AG10803 (cell line): Measurements from ENCODE around the gene NLRP7.
"Not testable (repeated sequence)": the region's sequence is repeated elsewhere in the genome, so short reads cannot be mapped to it uniquely, and the experiment has no call there.

ENCODE experiments used
- DNase-seq: peaks from one replicate; pipeline ENCODE4 v3.0.0; 2010; ENCODE audit warnings: low read depth
- H3K4me3 ChIP-seq: 2 replicates; pipeline ENCODE4 v1.5.1; 2011; ENCODE audit warnings: mild to moderate bottlenecking, low read length, control low read depth
- TF ChIP-seq, protein P1 (sequence below): conservative IDR thresholded peaks from 2 replicates; pipeline ENCODE4 v1.5.1; 2011; ENCODE audit warnings: mild to moderate bottlenecking, low read length, control low read depth, inconsistent platforms

NLRP7 gene

DNA sequence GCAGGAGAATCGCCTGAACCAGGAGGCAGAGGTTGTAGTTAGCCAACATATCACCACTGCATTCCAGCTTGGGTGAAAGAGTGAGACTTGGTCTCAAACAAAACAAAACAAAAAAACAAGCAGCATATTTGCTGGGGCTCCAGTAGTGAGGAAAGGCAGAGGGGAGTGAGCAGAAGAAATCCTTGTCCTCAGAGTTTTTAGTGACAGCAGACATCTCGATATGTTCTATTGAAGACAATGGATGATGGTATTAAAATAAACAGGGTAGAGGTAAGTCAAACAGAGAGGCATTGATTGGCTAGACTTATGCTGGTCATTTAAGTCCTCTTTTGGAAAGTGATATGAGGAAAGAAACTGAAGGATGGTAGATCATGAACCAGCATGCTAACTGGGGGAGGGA lies 19.0 kb downstream of the NLRP7 start:
- no peak for DNase-seq
- TF ChIP-seq, protein P1, sequence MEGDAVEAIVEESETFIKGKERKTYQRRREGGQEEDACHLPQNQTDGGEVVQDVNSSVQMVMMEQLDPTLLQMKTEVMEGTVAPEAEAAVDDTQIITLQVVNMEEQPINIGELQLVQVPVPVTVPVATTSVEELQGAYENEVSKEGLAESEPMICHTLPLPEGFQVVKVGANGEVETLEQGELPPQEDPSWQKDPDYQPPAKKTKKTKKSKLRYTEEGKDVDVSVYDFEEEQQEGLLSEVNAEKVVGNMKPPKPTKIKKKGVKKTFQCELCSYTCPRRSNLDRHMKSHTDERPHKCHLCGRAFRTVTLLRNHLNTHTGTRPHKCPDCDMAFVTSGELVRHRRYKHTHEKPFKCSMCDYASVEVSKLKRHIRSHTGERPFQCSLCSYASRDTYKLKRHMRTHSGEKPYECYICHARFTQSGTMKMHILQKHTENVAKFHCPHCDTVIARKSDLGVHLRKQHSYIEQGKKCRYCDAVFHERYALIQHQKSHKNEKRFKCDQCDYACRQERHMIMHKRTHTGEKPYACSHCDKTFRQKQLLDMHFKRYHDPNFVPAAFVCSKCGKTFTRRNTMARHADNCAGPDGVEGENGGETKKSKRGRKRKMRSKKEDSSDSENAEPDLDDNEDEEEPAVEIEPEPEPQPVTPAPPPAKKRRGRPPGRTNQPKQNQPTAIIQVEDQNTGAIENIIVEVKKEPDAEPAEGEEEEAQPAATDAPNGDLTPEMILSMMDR = no peak
- no peak overlapping the region for H3K4me3 ChIP-seq

DNA sequence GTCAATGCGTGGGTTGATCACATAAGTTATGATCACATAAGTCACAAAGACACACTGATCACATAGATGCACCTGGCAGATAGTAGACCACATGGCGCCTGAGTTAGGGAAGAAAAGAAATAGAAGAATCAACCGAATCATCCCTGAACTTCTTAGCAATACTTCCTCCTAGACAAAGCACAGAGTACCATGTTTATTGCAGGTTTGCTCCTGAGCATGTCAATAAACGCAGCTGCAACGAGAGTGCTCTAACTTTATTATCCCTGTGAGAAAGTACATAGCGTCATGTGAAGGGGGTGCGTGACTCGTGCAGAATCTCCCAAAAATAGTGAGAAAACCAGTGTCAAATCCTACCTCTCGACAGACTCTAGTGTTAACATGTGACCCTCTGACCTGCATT lies 24.1 kb downstream of the NLRP7 start:
- TF ChIP-seq, protein P1 = no peak
- H3K4me3 ChIP-seq = no peak overlapping the region
- DNase-seq = no peak

DNA sequence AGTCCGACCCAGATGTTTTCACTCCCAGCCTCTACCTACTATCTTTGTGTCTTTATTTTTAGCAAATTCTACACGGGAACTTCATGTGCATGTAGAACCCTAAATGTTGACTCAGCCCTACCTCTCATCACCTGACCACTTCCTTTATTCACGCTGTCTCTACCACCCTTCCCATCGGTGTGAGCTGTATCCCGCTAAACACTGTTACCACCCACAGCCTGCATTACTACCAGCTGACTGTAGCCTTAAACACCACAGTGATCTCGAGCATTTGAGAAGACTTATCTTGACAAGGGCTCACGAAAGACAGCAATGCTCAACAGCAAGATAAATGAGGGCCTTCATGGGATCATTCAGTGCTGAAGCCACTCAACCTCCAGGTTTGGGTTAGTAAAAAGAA lies 26.2 kb downstream of the NLRP7 start:
- TF ChIP-seq, protein P1 = no peak
- DNase-seq = no peak
- no peak overlapping the region for H3K4me3 ChIP-seq

DNA sequence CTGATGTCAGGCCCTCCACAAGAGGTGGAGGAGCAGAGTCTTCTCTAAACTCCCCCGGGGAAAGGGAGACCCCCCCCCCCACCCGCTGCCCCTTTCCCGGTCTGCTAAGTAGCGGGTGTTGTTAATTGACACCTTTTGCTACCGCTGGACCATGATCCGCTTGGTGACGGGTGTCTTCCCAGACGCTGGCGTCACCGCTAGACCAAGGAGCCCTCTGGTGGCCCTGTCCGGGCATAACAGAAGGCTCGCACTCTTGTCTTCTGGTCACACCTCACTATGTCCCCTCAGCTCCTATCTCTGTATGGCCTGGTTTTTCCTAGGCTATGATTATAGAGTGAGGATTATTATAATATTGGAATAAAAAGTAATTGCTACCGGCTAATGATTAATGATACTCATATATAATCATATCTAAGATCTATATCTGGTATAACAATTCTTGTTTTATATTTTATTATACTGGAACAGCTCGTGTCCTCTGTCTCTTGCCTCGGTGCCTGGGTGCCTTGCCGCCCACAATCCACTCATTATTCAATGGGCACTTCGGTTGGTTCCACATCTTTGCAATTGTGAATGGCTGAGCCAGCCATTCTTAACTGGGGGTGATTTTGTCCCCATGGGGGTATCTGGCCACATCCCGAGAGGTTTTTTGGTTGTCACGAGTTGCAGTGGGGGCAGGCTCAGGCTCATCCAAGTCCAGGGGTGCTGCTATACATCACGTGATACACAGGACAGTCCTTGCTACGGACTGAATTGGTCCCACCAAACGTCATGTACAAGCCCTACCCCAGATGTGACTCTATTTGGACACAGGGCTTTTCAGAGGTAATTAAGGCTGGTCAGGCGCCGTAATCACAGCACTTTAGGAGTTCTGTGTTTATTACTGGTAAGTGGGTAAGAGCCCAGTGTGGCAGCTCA lies 27.4 kb downstream of the NLRP7 start:
- H3K4me3 ChIP-seq, DNase-seq: not testable (repeated sequence)

DNA sequence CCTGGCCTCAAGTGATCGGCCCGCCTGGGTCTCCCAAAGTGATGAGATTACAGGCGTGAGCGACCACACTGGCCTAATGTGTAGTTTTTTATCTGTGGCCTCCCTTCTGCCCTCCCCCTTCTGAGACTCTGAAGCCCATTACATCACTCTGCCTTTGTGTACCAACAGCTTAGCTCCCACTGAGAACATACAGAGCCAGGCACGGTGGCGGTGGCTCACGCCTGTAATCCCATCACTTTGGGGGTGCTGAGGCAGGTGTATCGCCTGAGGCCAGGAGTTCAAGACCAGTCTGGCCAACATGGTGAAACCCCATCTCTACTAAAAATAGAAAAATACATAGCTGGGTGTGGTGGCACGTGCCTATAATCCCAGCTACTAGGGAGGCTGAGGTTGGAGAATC lies 28.8 kb downstream of the NLRP7 start:
- no peak overlapping the region for H3K4me3 ChIP-seq
- DNase-seq = no peak
- TF ChIP-seq, protein P1 = no peak

DNA sequence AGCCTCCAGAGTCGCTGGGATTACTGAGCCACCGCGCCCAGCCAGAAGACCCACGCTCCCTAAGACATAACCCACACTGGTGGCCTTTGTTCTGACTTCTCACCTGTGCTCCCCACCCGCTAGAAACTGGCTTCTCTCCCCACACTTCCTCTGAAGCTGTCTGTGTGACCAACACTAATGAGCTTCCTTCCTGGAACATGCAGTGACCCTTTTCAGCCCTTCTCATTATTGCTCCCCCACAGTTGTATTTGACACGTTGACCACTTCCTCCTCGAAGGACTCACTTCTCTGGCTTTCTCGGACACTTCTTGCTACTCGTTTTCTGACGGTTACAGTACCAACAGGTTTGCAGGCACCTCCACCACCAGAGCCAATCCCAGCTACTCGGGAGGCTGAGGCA lies 30.5 kb downstream of the NLRP7 start:
- TF ChIP-seq, protein P1 = no peak
- DNase-seq = no peak
- no peak overlapping the region for H3K4me3 ChIP-seq

DNA sequence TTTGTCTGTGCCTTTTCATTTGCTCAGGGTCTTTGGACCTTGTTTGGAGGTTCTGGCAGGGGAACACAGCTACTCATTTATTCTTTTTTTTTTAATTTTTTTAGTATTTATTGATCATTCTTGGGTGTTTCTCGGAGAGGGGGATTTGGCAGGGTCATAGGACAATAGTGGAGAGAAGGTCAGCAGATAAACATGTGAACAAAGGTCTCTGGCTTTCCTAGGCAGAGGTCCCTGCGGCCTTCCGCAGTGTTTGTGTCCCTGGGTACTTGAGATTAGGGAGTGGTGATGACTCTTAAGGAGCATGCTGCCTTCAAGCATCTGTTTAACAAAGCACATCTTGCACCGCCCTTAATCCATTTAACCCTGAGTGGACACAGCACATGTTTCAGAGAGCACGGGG lies 39.4 kb downstream of the NLRP7 start:
- H3K4me3 ChIP-seq, DNase-seq: not testable (repeated sequence)

DNA sequence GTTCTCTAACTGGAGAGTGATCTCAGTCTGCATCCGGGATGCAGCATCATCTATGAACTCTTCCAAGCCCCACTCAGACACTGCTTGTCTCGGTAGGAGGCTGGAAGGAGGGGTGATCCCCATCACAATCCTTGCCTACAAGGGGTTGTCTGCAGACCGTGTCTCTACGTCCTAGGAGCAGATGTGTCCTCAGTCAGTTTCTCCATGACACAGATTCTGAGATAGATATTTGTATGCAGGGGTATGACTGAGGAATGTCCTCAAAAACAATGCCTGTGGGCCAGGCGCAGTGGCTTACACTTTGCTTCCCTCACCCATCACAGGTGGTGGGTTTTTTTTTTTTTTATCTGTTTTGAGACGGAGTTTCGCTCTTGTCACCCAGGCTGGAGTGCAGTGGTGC lies 40.5 kb downstream of the NLRP7 start:
- DNase-seq = no peak
- H3K4me3 ChIP-seq = no peak overlapping the region
- TF ChIP-seq, protein P1 = no peak
